ENCODE data around the gene TEN1.
"Not testable (repeated sequence)": the region's sequence is repeated elsewhere in the genome, so short reads cannot be mapped to it uniquely, and the experiment has no call there.

TEN1 gene

DNA sequence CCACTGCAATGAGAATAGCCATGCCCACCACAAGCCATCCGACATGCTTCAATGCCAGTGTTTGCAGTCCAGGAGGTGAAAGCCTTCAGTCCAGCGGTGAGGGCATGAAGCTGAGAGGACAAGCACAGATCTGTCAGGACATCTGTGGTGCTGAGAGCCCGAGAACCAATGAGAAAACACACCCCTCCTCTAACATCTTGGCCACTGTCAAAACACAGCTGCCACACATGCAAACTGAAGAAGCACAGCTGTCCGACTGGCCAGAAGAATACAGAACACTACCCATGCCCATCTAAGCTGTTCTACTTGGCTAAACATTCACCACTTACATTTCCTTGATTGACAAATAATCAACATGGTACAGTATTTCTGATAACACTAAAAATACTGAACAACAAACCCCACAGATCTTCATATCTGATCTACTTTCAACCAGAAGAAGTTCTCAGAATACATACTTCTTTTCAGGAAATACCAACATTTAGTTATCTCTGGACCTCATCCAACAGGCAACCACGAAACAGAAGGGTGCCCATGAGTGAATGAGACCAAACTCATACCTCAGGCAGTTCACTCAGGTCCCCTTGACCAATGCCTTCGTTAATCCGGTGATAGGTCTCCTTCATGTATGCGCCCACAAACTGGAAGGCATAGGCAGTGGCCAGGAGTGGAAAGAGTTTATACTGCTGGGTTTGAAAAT lies 28.0 kb upstream of the TEN1 start:
- FAIRE-seq (no peak), DNase-seq (ENCODE audit: insufficient read length) (no peak)
- TF ChIP-seq TAF1 (IDR thresholded peaks at IDR 0.05; ENCODE audit: borderline replicate concordance, low read depth, low read length), result no peak
- TF ChIP-seq POLR2AphosphoS5 (IDR thresholded peaks at IDR 0.05; ENCODE audit: low read depth, low read length), result no peak
- no peak for TF ChIP-seq POLR2A (IDR thresholded peaks at IDR 0.05; ENCODE audit: low read depth, low read length)

DNA sequence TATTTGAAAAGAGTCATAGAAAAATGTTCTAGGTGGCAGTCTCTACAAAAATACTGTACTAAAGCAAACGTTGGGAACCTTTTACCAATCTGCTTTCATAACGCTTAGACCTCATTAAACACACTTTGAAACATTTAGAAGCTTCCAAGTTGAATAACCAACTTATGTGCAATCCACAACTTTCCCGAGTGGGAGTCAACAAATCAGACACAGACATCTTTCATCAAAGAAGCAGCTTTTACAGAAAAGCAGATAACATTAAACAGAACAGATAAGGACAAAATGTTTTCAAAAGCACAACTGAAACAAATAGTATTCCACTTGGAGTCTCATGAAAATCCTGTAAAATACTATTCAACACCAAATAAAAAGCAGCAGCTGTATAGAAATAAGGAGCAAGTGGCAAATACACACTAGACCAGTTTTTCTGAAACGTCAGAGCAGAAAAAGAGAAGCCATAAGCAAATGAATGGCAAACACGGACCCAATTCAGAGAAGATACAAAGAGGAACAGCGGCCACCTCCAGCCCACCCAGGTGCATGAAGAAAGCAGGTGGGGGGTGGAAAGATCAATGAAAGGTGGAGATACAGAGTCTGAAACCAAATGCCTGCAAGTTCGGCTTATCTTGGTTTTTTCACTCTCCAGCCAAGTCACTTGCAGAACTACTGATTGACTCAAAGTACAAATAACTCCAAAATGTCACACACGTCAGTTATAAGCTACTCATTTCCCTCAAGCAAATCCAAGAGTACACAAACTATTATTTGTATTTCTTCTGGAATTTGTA lies 19.8 kb upstream of the TEN1 start:
- TF ChIP-seq TAF1 (IDR thresholded peaks at IDR 0.05; ENCODE audit: borderline replicate concordance, low read depth, low read length) (no peak), POLR2A (IDR thresholded peaks at IDR 0.05; ENCODE audit: low read depth, low read length) (no peak), POLR2AphosphoS5 (IDR thresholded peaks at IDR 0.05; ENCODE audit: low read depth, low read length) (no peak)
- no peak for DNase-seq (ENCODE audit: insufficient read length)
- FAIRE-seq, result no peak

DNA sequence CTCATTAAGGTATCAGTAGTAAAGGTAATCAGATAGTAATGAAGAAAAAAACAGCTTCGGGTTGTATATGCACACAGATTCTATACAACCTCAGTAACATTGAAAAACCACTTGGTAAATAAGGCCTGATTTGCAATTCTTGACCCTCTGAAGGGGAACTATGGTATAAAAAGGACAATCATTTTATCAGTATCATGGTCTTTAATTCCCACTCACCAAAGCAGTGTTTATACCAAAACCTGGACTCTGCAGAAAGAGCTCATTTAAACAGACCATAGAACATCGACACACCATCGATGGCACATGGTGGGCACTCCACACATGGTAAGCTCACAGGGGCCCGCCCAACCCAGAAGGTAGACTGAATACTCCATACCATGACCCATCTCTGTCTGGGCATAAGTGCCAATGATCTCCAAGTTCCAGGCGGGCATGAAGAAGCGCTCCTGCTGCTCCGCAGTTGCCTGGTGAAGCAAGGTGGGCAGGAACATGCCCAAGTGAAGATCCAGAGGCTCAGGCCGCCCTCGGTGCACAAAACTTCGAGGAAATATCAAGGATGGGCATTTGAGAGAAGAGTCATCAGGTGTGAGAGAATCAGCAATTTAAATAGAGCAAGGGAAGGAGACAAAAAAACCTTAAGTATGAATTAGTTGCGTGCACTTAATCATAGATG lies 19.1 kb upstream of the TEN1 start:
- TF ChIP-seq TAF1 (IDR thresholded peaks at IDR 0.05; ENCODE audit: borderline replicate concordance, low read depth, low read length) (no peak), POLR2AphosphoS5 (IDR thresholded peaks at IDR 0.05; ENCODE audit: low read depth, low read length) (no peak), POLR2A (IDR thresholded peaks at IDR 0.05; ENCODE audit: low read depth, low read length) (no peak)
- DNase-seq (ENCODE audit: insufficient read length) (no peak), FAIRE-seq (no peak)

DNA sequence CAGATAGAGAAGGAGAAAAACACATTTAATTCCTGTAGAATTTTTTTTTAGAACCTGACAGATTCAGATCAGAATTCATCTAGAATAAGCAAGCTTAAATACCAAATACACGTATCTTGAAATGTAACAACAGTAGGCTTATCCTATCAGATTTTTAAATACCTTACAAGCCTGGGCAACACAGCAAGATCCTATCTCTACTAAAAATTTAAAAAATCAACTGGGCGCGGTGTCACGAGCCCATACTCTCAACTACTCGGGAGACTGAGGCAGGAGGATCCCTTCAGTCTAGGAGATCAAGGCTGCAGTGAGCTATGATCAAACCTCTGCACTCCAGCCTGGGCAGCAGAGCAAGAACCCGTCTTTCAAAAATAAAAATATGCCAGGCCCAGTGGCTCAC lies 13.6 kb upstream of the TEN1 start:
- TF ChIP-seq TAF1 (IDR thresholded peaks at IDR 0.05; ENCODE audit: borderline replicate concordance, low read depth, low read length) (no peak), POLR2A (IDR thresholded peaks at IDR 0.05; ENCODE audit: low read depth, low read length) (no peak), POLR2AphosphoS5 (IDR thresholded peaks at IDR 0.05; ENCODE audit: low read depth, low read length) (no peak)
- no peak for DNase-seq (ENCODE audit: insufficient read length)
- FAIRE-seq, result no peak

DNA sequence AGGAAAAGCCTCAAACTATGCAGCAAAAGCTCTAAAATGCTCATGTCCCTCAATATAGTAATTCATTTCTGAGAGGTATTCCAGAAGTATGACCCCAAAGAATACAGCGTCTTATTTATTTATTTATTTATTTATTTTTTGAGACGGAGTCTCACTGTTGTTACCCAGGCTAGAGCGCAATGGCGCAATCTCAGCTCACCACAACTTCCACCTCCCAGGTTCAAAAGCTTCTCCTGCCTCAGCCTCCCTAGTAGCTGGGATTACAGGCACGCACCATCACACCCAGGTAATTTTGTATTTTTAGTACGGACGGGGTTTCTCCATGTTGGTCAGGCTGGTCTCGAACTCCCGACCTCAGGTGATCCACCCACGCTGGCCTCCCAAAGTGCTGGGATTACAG lies 10.0 kb upstream of the TEN1 start:
- DNase-seq (ENCODE audit: insufficient read length); FAIRE-seq: not testable (repeated sequence)

DNA sequence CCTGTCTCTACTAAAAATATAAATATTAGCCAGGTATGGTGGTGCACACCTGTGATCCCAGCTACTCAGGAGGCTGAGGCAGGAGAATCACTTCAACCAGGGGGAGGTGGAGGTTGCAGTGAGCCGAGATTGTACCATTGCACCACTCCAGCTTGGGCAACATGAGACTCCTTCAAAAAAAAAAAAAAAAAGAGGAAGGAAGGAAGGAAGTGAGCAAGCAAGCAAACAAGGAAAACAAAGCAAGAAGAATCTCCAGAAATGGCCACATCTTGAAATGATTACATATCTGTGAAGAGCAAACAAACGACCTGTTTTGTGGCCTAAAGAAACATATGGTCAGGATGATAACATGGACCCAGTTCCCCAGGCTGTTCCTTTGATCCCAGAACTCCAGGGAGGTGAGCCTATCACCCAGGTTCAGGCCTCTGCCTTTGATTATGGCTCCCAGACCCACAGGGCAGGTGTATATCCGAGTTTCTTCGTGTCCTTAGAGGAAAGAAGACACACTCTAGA lies 9.0 kb upstream of the TEN1 start:
- TF ChIP-seq POLR2A (IDR thresholded peaks at IDR 0.05; ENCODE audit: low read depth, low read length) (no peak), TAF1 (IDR thresholded peaks at IDR 0.05; ENCODE audit: borderline replicate concordance, low read depth, low read length) (no peak), POLR2AphosphoS5 (IDR thresholded peaks at IDR 0.05; ENCODE audit: low read depth, low read length) (no peak)
- FAIRE-seq (no peak), DNase-seq (ENCODE audit: insufficient read length) (no peak)

DNA sequence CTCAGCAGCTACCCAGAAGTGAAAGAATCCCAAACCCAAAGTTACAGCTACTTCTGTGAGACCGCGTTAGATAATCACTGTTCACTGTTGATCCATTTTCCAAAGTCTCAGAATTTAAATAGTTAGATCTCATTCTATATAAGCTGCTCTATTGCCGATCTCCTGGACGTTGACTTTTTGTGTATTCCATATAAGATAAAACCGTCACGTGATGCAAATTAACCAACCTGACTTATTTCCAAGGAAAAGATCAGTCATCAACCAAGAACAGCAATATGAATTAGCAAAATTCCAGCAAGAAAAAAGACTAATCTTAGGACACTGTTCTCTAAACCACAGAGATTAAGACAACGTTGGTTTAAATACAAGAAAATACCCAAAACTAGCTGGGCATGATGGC lies 8.4 kb upstream of the TEN1 start:
- FAIRE-seq (no peak), DNase-seq (ENCODE audit: insufficient read length) (no peak)
- TF ChIP-seq POLR2A (IDR thresholded peaks at IDR 0.05; ENCODE audit: low read depth, low read length) (no peak), POLR2AphosphoS5 (IDR thresholded peaks at IDR 0.05; ENCODE audit: low read depth, low read length) (no peak), TAF1 (IDR thresholded peaks at IDR 0.05; ENCODE audit: borderline replicate concordance, low read depth, low read length) (no peak)

DNA sequence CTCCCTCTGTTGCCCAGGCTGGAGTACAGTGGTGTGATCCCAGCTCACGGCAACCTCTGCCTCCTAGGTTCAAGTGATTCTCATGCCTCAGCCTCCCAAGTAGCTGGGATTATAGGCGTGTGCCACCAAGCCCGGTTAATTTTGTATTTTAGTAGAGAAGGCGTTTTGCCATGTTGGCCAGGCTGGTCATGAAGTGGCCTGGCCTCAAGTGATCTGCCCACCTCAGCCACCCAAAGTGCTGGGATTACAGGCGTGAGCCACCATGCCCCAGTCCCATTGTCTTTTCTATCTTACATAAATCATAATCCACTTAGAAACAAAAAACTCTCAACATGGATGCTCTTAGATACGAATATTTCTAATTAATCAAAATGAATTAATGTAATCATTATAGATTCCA lies 3.9 kb upstream of the TEN1 start:
- not testable (repeated sequence) for FAIRE-seq; DNase-seq (ENCODE audit: insufficient read length)

DNA sequence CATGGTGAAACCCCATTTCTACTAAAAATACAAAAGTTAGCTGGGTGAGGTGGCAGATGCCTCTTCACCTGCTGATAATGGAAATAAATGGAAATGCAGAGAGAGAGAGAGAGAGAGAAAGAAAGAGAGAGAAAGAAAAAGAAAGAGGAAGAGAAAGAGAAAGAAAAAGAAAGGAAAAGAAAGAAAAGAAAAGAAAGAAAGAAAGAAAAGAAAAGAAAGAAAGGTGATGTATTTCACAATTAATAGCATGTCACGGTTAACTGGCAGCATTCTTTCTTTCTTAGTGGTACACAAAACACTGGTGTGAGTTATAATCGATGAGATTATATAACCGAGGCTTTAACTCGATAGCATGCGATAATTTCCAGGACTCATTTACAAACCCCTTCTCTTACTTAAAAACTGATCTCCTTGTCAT lies 3.3 kb upstream of the TEN1 start:
- DNase-seq (ENCODE audit: insufficient read length) (no peak), FAIRE-seq (no peak)
- TF ChIP-seq POLR2AphosphoS5 (IDR thresholded peaks at IDR 0.05; ENCODE audit: low read depth, low read length) (no peak), POLR2A (IDR thresholded peaks at IDR 0.05; ENCODE audit: low read depth, low read length) (no peak)

DNA sequence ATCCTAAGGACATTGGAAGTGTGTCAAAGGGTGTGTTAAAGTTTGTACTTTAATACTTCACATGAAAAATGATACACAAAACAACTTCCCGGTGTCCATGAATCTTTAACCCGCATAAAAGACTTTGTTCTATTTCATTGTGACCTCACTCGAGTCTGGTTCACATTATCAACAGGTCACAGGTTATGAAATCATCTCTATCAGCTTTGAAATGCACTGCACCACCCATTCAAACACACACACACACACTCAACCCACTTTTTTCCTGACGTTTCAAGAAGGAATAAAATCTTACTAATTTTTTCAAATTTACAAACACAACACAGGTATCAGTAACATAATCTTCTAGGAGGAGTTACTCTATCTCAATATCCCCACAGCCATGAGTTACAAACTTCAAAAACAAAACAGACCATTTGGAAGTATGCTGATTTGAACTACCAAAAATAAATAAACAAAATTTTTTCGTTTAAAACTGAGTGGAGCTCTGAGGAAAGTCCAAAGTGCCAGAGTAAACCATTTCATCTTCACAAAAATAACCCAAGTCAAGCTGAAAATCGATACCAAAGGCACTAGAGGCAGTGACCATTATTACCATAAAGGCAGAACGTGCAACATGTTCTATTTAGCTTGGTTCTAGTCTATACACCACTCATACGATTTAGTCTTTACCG lies 2.7 kb upstream of the TEN1 start:
- no peak for DNase-seq (ENCODE audit: insufficient read length)
- no peak for FAIRE-seq
- TF ChIP-seq TAF1 (IDR thresholded peaks at IDR 0.05; ENCODE audit: borderline replicate concordance, low read depth, low read length) (no peak), POLR2AphosphoS5 (IDR thresholded peaks at IDR 0.05; ENCODE audit: low read depth, low read length) (no peak), POLR2A (IDR thresholded peaks at IDR 0.05; ENCODE audit: low read depth, low read length) (no peak)

DNA sequence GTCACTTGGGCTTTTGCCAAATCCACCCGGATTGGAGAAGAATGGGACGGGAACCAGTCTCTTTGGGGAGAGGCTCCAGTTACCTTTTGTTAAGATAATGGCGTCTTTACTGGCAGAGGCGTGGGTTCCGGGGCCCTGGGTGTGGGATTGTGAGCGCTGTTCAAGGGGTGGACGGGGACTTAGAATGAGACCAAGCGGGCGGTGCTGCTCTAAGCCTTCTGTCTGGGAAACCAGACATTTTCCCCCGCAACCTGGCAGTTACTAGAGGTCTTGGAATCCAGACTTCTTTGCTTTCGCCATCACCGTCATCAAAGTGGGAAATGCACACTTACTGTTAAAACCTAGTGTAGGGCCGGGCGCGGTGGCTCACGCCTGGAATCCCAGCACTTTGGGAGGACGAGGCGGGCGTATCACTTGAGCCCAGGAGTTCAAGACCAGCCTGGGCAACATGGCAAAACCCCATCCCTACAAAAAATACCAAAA lies 706 bp downstream of the TEN1 start:
- FAIRE-seq (no peak), DNase-seq (ENCODE audit: insufficient read length) (no peak)
- peak; percentile 4; the same call in 1 of the 2 replicates for TF ChIP-seq POLR2AphosphoS5 (IDR thresholded peaks at IDR 0.05; ENCODE audit: low read depth, low read length)
- TF ChIP-seq TAF1 (IDR thresholded peaks at IDR 0.05; ENCODE audit: borderline replicate concordance, low read depth, low read length), result no peak
- TF ChIP-seq POLR2A (IDR thresholded peaks at IDR 0.05; ENCODE audit: low read depth, low read length), result no peak; the same call in 1 of the 2 replicates

Measured in GM12892 (cell line).